Heart right ventricle (tissue), 16 donors: ENCODE results near the gene GNAS-AS1. TPM values are rescaled to one million over a fixed set of nuclear protein-coding genes. Genes with fewer than 3 reads are reported as not detected.

Experiments
- ATAC-seq, 8 donors: fragments of 200-7000 bp; cut with Tn5 transposase; one replicate each; pipeline ENCODE4 v1.9.1; 2020; ENCODE audit warnings: mild to moderate bottlenecking in 8 of 8, moderate library complexity in 8 of 8, moderate number of reproducible peaks in 1 of 8
- DNase-seq, 2 donors: peaks; one replicate each; pipeline ENCODE4 v3.0.0-alpha.2; 2020
- H3K27ac ChIP-seq, 10 donors: fragments of 200-600 bp; sonication (generic) in 2 of 10; one replicate each; pipeline versions ENCODE4 v1.5.0 to v1.8.0; 2020 to 2022; ENCODE audit warnings: mild to moderate bottlenecking in 3 of 10
- H3K27me3 ChIP-seq, 7 donors: fragments of 200-600 bp; one replicate each; pipeline ENCODE4 v1.8.0; 2021 to 2022; ENCODE audit warnings: mild to moderate bottlenecking in 2 of 7
- H3K36me3 ChIP-seq, 9 donors: fragments of 200-600 bp; sonication (generic) in 1 of 9; one replicate each; pipeline versions ENCODE4 v1.5.0 to v1.8.0; 2020 to 2022; ENCODE audit warnings: mild to moderate bottlenecking in 2 of 9
- H3K4me1 ChIP-seq, 9 donors: fragments of 200-600 bp; sonication (generic) in 1 of 9; one replicate each; pipeline versions ENCODE4 v1.5.0 to v1.8.0; 2020 to 2022; ENCODE audit warnings: mild to moderate bottlenecking in 4 of 9
- H3K4me3 ChIP-seq, 10 donors: fragments of 200-600 bp; sonication (generic) in 2 of 10; one replicate each; pipeline versions ENCODE4 v1.5.0 to v1.8.0; 2020 to 2022; ENCODE audit warnings: mild to moderate bottlenecking in 7 of 10, moderate library complexity in 2 of 10
- H3K9me3 ChIP-seq, 11 donors: fragments of 200-600 bp in 10 of 11; sonication (generic) in 2 of 11; one replicate each; pipeline versions ENCODE4 v1.5.0 to v1.8.0; 2013 to 2022; ENCODE audit warnings: mild to moderate bottlenecking in 2 of 11, control low read depth in 1 of 11, moderate library complexity in 1 of 11
- WGBS, 2 donors: extraction: QIAGEN DNeasy Blood & Tissue Kit; methylation state at CpG; one replicate each; pipeline ENCODE4 v1.1.7; 2013; ENCODE audit warnings: inconsistent platforms in 1 of 2; 5-methylcytosine and 5-hydroxymethylcytosine counted together
- intact Hi-C, 10 donors: fragments of 100-400 bp; cut with DNase I; formaldehyde crosslinking; loops; one replicate each; pipeline versions ENCODE4 v1.11.1 to v1.14.2; 2022
- polyA plus RNA-seq, 2 donors: library from polyadenylated mRNA; stranded (reverse); fragments of 200-250 nt; gene quantifications; one replicate each; pipeline ENCODE4 v1.2.3, GENCODE V29; 2013
- total RNA-seq, 10 donors: library from RNA; stranded (reverse); fragmentation: NEBNext Ultra II Directional in 3 of 10; extraction: Animal tissue kit (Norgen Biotek cat#: 25700) in 3 of 10; gene quantifications; one replicate each; pipeline versions ENCODE4 v1.2.1 to v1.2.4, GENCODE V29; 2021 to 2023
- TF ChIP-seq, protein P1 (sequence below), 9 donors: fragments of 200-600 bp; sonication (generic) in 2 of 9; IDR thresholded peaks; one replicate each; pipeline versions ENCODE4 v1.5.0 to v1.8.0; 2021 to 2022; ENCODE audit warnings: antibody characterized with exemption in 9 of 9, mild to moderate bottlenecking in 5 of 9, moderate library complexity in 1 of 9
- donor health status: Arrhythmogenic right ventricular cardiomyopathy.
- donor health status: ischemic (EF 13 %, LVEDD 7.1; RV severe dilation, severe dysfunction).
- donor health status: healthy with polysubstance abuse.
- donor health status: DM: no; HTN: yes; CAD: no.
- donor health status: DM: no; HTN: no; CAD: no.
- donor health status: ischemic (EF 25% LVEDD 6.9; RV normal size, moderate dysfunction).
- donor health status: ischemic (EF 25% LVEDD 5.7; RV mildly dilated, moderate dysfunction).
- donor health status: healthy.
- donor health status: DM: yes; HTN: yes; CAD: no.
- donor health status: Ischemic cardiomyopathy.
- donor health status: ischemic (EF 35%, LVEDD 5.7; RV mildly dilated, moderate dysfunction).
- donor health status: nonischemic (EF 11% LVEDD 7.7; RV severe dilation, severe dysfunction).
- donor health status: DM: yes; HTN: yes; CAD: no.
- donor health status: PGD.
- donor health status: ischemic (EF 29% LVEDD 5.4; RV normal size, mild dysfunction).
- donor health status: nonischemic (EF 23%, LVEDD 6.1; RV moderate dilation, normal function).

The GNAS-AS1 gene
- total and polyA plus RNA-seq, 12 donors = 0.06 to 1.5 (median 0.41) TPM

DNA sequence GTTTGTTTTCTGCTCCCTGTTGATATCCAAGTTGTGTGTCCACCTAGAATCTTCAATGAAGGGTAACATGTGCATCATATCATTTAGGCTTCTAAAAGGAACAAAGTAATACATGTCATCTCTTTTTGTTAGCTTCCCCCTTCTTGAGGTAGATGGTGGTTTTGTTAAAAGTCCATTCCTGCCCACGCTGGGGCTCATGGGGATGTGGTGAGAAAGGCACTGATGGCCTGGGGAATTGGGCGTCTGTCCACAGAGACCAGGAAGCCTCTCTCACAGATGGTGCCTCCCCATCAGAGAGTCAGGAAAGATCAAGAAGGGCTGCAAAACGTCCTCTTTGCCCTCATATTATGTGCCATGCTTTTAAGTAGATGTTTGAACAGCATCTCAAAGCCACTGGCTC lies 34.3 kb upstream of the GNAS-AS1 start:
- H3K36me3 ChIP-seq = no peaks in the 10 kb centered on the region
- ATAC-seq = no peak
- H3K4me3 ChIP-seq = no peak overlapping the region
- no peak for DNase-seq
- H3K4me1 ChIP-seq = peaks cover 0 to 9% (median 4%) of the 10 kb centered on the region in 9 donors
- WGBS, 2 donors = 80 to 87% methylated on average over 3 of the region's 3 CpGs
- TF ChIP-seq, protein P1, sequence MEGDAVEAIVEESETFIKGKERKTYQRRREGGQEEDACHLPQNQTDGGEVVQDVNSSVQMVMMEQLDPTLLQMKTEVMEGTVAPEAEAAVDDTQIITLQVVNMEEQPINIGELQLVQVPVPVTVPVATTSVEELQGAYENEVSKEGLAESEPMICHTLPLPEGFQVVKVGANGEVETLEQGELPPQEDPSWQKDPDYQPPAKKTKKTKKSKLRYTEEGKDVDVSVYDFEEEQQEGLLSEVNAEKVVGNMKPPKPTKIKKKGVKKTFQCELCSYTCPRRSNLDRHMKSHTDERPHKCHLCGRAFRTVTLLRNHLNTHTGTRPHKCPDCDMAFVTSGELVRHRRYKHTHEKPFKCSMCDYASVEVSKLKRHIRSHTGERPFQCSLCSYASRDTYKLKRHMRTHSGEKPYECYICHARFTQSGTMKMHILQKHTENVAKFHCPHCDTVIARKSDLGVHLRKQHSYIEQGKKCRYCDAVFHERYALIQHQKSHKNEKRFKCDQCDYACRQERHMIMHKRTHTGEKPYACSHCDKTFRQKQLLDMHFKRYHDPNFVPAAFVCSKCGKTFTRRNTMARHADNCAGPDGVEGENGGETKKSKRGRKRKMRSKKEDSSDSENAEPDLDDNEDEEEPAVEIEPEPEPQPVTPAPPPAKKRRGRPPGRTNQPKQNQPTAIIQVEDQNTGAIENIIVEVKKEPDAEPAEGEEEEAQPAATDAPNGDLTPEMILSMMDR (IDR thresholded peaks at IDR 0.05) = no peak
- intact Hi-C loops = loop anchor here in 4 of 10 donors (5.0 to 10.0 kb wide), 3 partner anchors 97 to 337 kb away; partner anchors contain the start of genes ATP5F1E (in 2 of the 4) and NELFCD (in 1 of the 4)
- H3K9me3 ChIP-seq = peaks cover 0 to 10% (median 0%) of the 10 kb centered on the region in 11 donors
- H3K27me3 ChIP-seq = no peaks in the 10 kb centered on the region
- H3K27ac ChIP-seq = no peak overlapping the region

DNA sequence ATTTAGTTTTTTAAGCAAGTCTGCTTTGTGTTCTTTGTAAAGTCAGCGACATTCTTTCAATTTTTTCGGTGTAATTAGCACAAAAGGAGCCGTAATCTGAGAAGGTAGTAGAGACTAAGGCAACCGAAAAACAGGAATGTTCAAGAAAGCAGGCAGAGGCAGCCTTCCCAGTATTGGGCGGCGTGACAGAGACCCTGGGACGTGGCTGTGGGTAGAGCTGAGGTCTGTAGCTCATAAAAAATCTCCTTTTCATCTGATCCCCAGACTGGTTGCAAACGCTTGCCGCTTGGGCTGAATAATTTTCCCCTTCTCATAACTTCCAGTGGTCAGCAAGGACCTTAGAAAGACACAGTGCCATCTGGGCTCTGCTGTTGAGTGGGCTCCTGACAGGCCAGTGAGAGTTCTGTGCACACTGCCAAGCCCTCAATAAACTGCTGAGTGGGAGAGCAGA lies 32.6 kb upstream of the GNAS-AS1 start:
- DNase-seq (no peak), ATAC-seq (no peak)
- TF ChIP-seq, protein P1 (IDR thresholded peaks at IDR 0.05) = no peak
- Histone ChIP-seq H3K27me3 (no peaks in the 10 kb centered on the region), H3K36me3 (no peaks in the 10 kb centered on the region), H3K27ac (no peak overlapping the region), H3K4me1 (peaks cover 0 to 8% (median 4%) of the 10 kb centered on the region in 9 donors), H3K9me3 (peaks cover 0 to 10% (median 0%) of the 10 kb centered on the region in 11 donors), H3K4me3 (no peak overlapping the region)
- 80 to 91% methylated on average over 9 of the region's 9 CpGs for WGBS, 2 donors
- intact Hi-C loops = loop anchor here in 2 of 10 donors (10.0 kb wide), 1 partner anchor 152 kb away; the partner anchor contains the start of gene ATP5F1E (in 2 of the 2)

DNA sequence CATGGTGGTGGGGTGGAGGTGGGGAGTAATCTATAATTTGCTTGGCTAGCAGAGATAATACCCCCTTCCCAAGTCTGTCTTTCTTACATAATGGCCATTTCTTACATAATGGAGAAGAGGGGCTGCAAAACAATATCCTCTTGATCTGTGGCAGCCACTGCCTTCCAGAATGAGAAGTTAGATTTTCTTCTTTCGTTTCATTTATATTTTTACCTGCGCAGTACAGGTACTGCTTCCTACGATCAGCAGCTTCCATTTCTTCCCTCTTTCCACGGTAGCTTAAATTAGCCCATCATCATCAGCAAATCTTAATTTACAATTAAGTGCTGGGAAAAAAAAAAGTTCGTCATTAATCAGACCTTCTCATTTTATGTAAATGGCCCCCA lies 32.0 kb upstream of the GNAS-AS1 start:
- 95 to 96% methylated on average over 5 of the region's 5 CpGs for WGBS, 2 donors
- H3K27me3 ChIP-seq = no peaks in the 10 kb centered on the region
- no peak for ATAC-seq
- H3K4me3 ChIP-seq = no peak overlapping the region
- peaks cover 0 to 3% (median 0%) of the 10 kb centered on the region in 9 donors for H3K4me1 ChIP-seq
- intact Hi-C loops = loop anchor here in 2 of 10 donors (10.0 kb wide), 1 partner anchor 152 kb away; the partner anchor contains the start of gene ATP5F1E (in 2 of the 2)
- no peak for DNase-seq
- peaks cover 0 to 10% (median 0%) of the 10 kb centered on the region in 11 donors for H3K9me3 ChIP-seq
- H3K27ac ChIP-seq = no peak overlapping the region
- TF ChIP-seq, protein P1 (IDR thresholded peaks at IDR 0.05) = no peak
- H3K36me3 ChIP-seq = no peaks in the 10 kb centered on the region

DNA sequence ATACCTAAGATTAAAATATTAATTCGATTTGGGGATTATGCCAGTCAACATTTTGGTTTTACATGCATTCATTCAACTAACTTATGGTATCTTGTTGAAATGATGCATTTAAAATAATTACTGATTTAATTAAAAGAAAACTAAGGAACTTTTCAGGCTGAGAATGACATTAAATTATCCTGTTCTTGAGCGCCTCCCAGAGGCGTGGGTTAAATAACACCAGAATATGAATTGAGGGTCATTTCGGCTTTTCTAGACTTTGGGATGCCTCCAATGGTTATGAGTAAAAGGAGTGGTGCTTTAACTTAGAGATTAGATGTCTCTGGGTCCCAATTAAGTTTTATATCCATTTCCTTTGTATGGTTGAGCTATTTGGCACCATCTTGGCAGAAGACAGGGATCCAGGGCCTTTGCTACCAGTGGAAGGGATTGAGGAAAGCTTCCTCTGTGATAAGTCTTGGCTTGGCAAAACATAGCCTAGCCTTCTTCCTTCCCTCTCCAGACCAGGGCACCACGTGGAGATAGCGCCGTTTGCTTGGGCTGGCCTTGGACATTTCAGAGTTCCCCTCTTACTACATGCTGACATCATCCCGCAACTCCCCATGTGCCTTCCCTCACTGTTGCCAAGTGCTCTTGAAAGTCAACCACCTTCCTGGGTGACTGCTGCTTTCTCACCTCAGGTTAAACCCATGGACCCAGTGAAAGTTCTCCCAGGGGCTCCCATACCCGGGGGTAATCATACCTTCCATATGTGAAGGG lies 30.5 kb upstream of the GNAS-AS1 start:
- Histone ChIP-seq H3K36me3 (no peaks in the 10 kb centered on the region), H3K9me3 (peaks cover 0 to 10% (median 0%) of the 10 kb centered on the region in 11 donors), H3K27ac (no peak overlapping the region), H3K27me3 (no peaks in the 10 kb centered on the region), H3K4me1 (no peaks in the 10 kb centered on the region), H3K4me3 (no peak overlapping the region)
- DNase-seq (no peak), ATAC-seq (peak in 1 of 8 donors; percentile 20)
- TF ChIP-seq, protein P1 (IDR thresholded peaks at IDR 0.05) = peak in 1 of 9 donors; percentile 14
- WGBS, 2 donors = 84 to 88% methylated on average over 9 of the region's 9 CpGs
- intact Hi-C loops = loop anchor here in 2 of 10 donors (10.0 kb wide), 1 partner anchor 154 kb away; the partner anchor contains the start of gene ATP5F1E (in 2 of the 2)
